MG63 (cell line): ENCODE data around the gene TTYH1. TPM values are rescaled to one million over a fixed set of nuclear protein-coding genes. Genes with fewer than 3 reads are reported as not detected.

ENCODE experiments used
- DNase-seq: peaks from one replicate; pipeline ENCODE4 v3.0.0-alpha.2; 2020
- H3K27me3 ChIP-seq: fragments of 250-450 bp; sonication (Bioruptor Pico); 2 replicates; pipeline ENCODE4 v1.5.1; 2020; ENCODE audit warnings: mild to moderate bottlenecking, moderate library complexity
- H3K36me3 ChIP-seq: fragments of 250-450 bp; sonication (Bioruptor Pico); 2 replicates; pipeline ENCODE4 v1.5.1; 2020; ENCODE audit warnings: mild to moderate bottlenecking, moderate library complexity
- H3K4me3 ChIP-seq: fragments of 250-450 bp; sonication (Bioruptor Pico); 2 replicates; pipeline ENCODE4 v1.5.1; 2020; ENCODE audit warnings: mild to moderate bottlenecking, moderate library complexity
- H3K9me3 ChIP-seq: fragments of 250-450 bp; sonication (Bioruptor Pico); 2 replicates; pipeline ENCODE4 v1.5.1; 2020; ENCODE audit warnings: mild to moderate bottlenecking, moderate library complexity
- total RNA-seq: library from RNA; depleted of rRNA; stranded (reverse); fragments of >200 nt; shearing (Covaris generic); gene quantifications from 2 replicates; pipeline ENCODE4 v1.2.3, GENCODE V29; 2014; ENCODE audit warnings: low replicate concordance

TTYH1 gene
- total RNA-seq, 1 experiment from 2014 or later = not detected

DNA sequence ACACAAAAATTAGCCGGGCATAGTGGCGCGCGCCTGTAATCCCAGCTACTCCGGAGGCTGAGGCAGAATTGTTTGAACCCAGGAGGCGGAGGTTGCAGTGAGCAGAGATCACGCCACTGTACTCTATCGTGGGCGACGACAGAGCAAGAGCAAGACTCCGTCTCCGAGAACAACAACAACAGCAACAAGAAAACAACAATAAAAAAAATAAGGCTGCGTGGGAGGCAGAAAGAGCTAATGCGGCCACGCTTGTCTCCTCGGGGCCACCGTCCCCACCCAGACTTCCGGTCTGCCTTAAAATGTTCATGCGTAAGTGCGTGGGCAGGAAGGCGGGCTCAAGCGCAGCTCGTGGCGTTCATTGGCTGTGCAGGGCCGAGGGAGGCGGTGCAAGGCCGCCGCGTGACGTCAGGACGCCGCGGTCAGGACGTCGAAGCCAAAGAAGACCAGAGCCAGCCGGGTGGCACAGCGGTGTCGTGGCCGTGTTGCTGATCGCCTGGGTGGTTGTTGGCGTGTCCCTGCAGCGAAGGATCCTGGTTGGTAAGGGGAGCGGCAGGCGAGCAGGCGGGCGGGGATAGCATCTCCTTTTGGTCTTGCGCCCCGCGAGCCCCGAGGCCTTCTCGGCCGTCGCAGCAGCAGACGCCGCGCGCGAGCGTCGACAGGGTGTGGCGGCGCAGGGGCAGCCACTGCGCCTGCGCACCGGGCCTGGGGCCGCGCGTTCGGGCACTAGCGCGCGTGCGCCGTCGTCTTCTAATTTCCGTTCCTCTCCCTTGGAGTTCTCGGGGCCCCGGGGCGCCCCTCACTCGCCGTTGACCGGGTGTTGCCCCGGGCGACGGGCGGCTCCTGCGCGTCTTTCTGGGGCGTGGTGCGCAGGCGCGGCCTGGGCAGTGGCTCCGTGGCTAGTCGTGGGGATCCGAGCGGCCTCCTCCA, 33.8 kb downstream of the TTYH1 start, which contains the start of gene LENG8:
TSS of gene LENG8 (plus strand) at position 426 of the 927 bp plus-strand sequence. CDS start 2,146 bp downstream, outside the sequence.
- Histone ChIP-seq H3K4me3 (peak within 1 kb of the TSS; percentile 82), H3K27me3 (no peaks in the 10 kb centered on the region), H3K36me3 (peaks cover 72% of the 10 kb centered on the region), H3K9me3 (no peaks in the 10 kb centered on the region)
- peak; percentile 96 for DNase-seq

DNA sequence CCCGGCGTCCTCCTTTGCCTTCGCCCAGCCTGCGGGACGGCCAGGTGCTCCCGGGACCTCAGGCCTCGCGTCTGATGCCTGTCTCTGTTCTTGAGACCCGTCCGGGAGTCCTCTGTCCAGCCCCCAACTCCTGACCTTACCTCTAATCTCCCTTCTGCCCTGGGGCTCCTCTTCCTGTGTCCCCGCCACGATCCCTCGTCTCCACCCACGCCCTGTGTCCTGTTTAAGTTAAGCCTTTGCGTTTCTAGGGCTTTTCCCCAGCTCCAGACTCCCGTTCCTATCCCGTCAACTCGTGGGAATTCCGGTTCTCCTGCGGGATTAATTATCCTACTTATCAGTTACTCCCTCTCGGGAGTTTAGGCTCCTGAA, 34.4 kb downstream of the TTYH1 start:
- DNase-seq = no peak
- H3K9me3 ChIP-seq = no peaks in the 10 kb centered on the region
- peaks cover 75% of the 10 kb centered on the region for H3K36me3 ChIP-seq
- no peaks in the 10 kb centered on the region for H3K27me3 ChIP-seq
- peak overlapping the region; percentile 82 for H3K4me3 ChIP-seq

DNA sequence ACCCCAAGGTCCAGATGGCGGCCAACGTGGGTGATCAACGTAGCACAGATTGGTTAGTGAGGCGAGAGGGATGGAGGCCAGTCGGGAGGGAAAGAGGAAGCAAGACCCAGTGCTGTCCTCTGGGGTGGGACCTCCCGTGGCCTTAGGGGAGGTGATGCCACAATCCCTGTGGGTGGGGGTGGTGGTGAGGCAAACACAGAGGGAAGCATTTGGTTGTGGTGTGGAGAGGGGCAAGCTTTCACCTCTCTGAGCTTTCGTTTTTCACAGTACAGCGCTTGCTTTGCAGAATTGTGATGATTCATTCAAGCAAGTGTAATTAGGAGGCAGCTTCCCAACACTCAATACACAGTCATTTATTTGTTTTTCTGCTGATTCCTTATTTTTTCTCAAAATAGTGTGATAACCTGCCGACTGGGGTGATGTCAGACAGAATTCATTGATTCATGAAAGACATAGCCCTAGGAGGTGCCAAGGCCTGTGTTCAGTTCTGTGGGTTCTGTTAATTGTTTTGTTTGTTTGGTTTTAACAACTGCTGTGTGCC, 36.1 kb downstream of the TTYH1 start:
- Histone ChIP-seq H3K9me3 (no peaks in the 10 kb centered on the region), H3K4me3 (peak overlapping the region; percentile 3; the same call in 1 of the 2 replicates), H3K36me3 (peaks cover 79% of the 10 kb centered on the region), H3K27me3 (no peaks in the 10 kb centered on the region)
- DNase-seq = no peak

- no peaks in the 10 kb centered on the region for H3K9me3 ChIP-seq
- no peak for DNase-seq
- no peaks in the 10 kb centered on the region for H3K27me3 ChIP-seq
- H3K36me3 ChIP-seq = peaks cover 79% of the 10 kb centered on the region
- no peak overlapping the region for H3K4me3 ChIP-seq
These were observed 36.7 kb downstream of the TTYH1 start for GRCh38 chr19:54451997-54452396.

DNA sequence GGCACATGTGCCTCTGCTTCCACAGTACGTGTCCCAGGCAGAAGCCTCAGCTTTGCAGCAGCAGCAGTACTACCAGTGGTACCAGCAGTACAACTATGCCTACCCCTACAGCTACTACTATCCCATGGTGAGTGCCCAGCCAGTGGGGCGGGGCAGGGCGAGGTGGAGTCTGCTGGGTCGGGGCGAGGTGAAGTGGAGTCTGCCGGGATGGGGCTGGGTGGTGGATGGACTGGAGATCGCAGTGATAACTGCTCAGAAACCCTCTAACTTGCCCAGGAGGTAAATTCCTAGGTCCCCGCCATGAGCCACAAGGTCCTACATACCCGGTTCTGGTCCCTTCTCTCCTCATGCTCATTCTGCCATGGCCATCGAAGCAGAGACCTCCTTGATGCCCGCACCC, 37.4 kb downstream of the TTYH1 start:
- Histone ChIP-seq H3K27me3 (no peaks in the 10 kb centered on the region), H3K9me3 (no peaks in the 10 kb centered on the region), H3K36me3 (peaks cover 81% of the 10 kb centered on the region), H3K4me3 (no peak overlapping the region)
- DNase-seq = no peak

- DNase-seq = no peak
- Histone ChIP-seq H3K27me3 (no peaks in the 10 kb centered on the region), H3K4me3 (no peak overlapping the region), H3K36me3 (peaks cover 96% of the 10 kb centered on the region), H3K9me3 (no peaks in the 10 kb centered on the region)
These were observed 38.9 kb downstream of the TTYH1 start for GRCh38 chr19:54453921-54454780.

- Histone ChIP-seq H3K36me3 (peaks cover 95% of the 10 kb centered on the region), H3K4me3 (no peak overlapping the region), H3K9me3 (no peaks in the 10 kb centered on the region), H3K27me3 (no peaks in the 10 kb centered on the region)
- no peak for DNase-seq
These were observed 39.8 kb downstream of the TTYH1 start for GRCh38 chr19:54454781-54455675.

- DNase-seq = no peak
- H3K36me3 ChIP-seq = peaks cover 95% of the 10 kb centered on the region
These were observed 40.6 kb downstream of the TTYH1 start for GRCh38 chr19:54455786-54456422.

GRCh38 chr19:54456423-54457373, 41.4 kb downstream of the TTYH1 start:
- no peak for DNase-seq
- Histone ChIP-seq H3K4me3 (no peak overlapping the region), H3K36me3 (peaks cover 92% of the 10 kb centered on the region), H3K27me3 (no peaks in the 10 kb centered on the region), H3K9me3 (no peaks in the 10 kb centered on the region)

More at GRCh38 chr19:54455786-54456422, 40.6 kb downstream of the TTYH1 start:
- Histone ChIP-seq H3K4me3 (no peak overlapping the region), H3K27me3 (no peaks in the 10 kb centered on the region), H3K9me3 (no peaks in the 10 kb centered on the region)

GRCh38 chr19:54457773-54458647, 42.7 kb downstream of the TTYH1 start:
- no peak overlapping the region for H3K4me3 ChIP-seq
- H3K27me3 ChIP-seq = no peaks in the 10 kb centered on the region
- H3K9me3 ChIP-seq = no peaks in the 10 kb centered on the region
- H3K36me3 ChIP-seq = peaks cover 92% of the 10 kb centered on the region
- no peak for DNase-seq

DNA sequence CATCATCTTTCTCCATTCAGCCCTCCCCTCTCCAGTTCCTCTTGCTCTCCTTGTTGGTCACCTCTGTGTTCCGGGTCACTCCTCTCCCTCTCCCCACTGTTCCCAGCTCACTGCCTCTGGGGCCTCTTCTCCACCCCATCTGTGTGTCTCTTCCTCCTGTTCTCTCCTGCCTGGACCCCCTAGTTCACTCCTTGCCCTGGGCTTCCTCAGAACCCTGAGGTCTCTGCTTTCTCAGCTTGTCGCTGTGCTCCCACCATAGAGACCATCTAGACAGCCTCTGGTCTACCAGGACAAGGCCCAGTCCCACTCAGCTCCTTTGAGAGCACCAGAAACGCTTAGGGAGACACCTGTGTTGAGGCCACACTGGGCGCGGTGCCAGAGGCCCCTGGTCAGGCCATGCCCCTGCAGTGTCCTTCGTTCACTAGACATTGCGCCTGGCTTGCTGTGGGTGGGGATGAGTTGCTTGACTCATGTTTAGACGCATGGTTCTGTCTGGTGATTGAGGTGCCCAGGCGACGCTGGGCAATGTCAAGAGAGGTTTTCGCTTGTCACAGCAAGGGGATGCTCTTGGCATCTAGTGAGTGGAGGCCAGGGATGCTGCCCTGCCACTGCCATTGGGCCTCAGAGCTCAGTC, 43.5 kb downstream of the TTYH1 start:
- no peaks in the 10 kb centered on the region for H3K9me3 ChIP-seq
- no peak overlapping the region for H3K4me3 ChIP-seq
- DNase-seq = no peak
- peaks cover 85% of the 10 kb centered on the region for H3K36me3 ChIP-seq
- H3K27me3 ChIP-seq = no peaks in the 10 kb centered on the region

DNA sequence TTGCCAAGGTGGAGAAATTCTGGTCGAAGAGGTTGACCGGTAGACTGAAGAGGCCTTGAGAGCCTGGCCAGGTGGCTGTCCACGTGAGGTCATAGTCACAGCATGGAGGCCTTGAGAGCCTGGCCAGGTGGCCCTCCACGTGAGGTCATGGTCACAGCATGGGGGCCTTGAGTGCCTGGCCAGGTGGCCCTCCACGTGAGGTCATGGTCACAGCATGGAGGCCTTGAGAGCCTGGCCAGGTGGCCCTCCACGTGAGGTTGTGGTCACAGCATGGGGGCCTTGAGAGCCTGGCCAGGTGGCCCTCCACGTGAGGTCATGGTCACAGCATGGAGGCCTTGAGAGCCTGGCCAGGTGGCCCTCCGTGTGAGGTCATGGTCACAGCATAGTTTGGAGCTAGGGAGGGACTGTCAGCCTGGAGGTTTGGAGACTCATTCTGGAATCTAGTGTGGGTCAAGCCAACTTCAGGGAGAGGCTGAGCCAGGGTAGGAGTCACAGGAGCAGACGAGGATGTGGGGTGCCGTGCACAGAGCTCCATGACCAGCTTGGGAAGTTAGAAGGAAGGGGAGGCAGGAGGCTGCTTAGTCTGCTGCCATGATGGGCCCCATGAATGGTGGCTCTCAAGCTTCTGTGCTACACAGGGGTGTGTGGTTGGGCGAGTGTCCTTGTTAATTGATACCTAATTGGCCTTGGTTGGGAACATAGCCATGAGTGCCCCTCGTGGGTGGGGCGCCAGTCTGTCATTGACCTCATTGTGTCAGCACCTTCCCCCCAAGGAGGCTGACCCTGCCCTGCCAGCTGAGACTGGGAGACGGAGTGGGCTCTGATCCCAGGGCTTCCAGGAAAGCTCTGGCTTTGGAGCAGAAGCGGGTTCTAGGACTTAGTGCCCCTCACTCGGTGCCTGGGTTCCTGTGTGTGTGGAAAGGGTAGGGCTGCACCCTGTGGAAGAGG, 44.3 kb downstream of the TTYH1 start:
- peaks cover 77% of the 10 kb centered on the region for H3K36me3 ChIP-seq
- H3K27me3 ChIP-seq = no peaks in the 10 kb centered on the region
- no peak overlapping the region for H3K4me3 ChIP-seq
- DNase-seq = no peak
- H3K9me3 ChIP-seq = no peaks in the 10 kb centered on the region
